Kidney glomerular epithelial cell (primary cell): ENCODE measurements around the gene DNAAF2.
"Not testable (repeated sequence)": the region's sequence is repeated elsewhere in the genome, so short reads cannot be mapped to it uniquely, and the experiment has no call there.

Experiments
- DNase-seq: peaks from one replicate; lab custom pipeline; 2025; lab: John Stamatoyannopoulos, UW

The DNAAF2 gene, protein sequence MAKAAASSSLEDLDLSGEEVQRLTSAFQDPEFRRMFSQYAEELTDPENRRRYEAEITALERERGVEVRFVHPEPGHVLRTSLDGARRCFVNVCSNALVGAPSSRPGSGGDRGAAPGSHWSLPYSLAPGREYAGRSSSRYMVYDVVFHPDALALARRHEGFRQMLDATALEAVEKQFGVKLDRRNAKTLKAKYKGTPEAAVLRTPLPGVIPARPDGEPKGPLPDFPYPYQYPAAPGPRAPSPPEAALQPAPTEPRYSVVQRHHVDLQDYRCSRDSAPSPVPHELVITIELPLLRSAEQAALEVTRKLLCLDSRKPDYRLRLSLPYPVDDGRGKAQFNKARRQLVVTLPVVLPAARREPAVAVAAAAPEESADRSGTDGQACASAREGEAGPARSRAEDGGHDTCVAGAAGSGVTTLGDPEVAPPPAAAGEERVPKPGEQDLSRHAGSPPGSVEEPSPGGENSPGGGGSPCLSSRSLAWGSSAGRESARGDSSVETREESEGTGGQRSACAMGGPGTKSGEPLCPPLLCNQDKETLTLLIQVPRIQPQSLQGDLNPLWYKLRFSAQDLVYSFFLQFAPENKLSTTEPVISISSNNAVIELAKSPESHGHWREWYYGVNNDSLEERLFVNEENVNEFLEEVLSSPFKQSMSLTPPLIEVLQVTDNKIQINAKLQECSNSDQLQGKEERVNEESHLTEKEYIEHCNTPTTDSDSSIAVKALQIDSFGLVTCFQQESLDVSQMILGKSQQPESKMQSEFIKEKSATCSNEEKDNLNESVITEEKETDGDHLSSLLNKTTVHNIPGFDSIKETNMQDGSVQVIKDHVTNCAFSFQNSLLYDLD

DNA sequence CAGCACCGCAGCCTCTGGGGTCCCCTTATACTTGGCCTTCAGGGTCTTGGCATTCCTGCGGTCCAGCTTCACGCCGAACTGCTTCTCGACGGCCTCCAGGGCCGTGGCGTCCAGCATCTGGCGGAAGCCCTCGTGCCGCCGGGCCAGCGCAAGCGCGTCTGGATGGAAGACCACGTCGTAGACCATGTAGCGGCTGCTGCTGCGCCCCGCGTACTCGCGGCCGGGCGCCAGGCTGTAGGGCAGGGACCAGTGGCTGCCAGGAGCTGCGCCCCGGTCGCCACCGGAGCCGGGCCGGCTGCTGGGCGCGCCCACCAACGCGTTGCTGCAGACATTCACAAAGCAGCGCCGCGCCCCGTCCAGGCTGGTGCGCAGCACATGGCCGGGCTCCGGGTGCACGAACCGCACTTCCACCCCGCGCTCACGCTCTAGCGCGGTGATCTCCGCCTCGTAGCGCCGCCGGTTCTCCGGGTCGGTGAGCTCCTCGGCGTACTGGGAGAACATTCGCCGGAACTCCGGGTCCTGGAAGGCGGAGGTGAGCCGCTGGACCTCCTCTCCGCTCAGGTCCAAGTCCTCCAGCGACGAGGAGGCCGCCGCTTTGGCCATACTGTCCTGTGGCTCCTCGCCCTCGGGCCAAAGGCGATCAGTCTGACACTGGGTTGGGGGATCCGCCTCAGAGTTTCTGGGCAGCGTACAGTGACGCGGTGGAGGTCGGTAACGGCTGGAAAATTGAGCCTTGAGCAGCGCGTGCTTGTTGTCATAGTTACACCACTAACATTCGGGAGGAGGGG, at the start of gene DNAAF2:
TSS of gene DNAAF2 (minus strand) at position 698 of the 788 bp plus-strand sequence. CDS start at position 603, 95 bp downstream.
- DNase-seq, result peak; percentile 57

DNA sequence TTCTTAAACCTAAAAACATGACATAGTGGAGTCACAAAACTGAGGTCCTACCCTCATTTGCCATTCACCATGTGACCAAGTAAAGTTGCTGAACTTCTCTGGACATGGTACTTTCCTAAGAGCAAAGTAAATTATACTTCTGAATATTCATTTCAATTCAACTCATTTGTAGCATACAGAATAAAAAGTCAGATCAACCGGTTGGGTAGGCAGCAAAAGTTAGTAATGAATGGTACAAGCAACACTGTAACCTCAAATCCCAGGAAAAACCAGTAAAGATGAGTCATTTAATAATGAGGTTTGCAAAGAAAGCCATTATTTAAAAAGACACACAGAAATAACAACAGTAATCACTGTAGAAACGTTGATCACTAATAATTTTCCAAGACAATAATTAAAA, 44.2 kb upstream of the DNAAF2 start:
- peak; percentile 15 for DNase-seq

DNA sequence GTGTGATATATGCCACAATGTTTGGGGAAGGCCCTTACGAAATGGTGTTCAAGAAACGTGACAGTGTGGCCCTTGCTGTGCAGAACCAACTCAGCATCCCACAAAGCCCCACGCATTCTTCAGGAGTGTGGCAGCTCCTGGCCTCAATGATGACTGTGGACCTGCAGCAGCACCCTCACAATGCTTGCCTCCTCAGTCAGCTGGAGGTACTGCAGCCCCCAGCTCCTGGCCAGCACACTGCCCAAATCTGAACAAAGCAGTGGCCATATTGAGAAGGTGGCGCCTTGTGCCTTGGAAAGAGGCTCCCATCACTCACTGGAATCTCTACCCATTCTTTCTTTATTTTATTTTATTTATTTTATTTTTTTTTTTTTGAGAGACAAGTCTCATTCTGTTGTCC, 42.6 kb upstream of the DNAAF2 start:
- DNase-seq, result no peak

DNA sequence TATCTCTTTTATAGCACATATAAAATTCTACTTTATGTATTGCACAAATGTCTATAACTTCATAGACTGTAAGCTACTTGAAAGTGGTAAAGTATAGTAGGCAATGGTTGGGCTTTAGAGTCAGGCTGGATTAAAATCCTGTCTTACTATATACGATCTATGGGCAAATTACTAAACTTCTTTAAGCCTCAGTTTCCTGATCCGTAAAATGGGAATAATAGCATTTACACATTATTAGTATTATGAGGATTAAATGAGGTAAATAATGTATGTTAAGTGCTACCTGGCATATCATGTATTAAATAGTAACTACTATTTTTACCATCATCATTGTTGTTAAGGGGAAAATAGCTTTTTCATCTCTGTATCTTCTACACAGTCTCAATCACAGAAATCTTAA, 38.5 kb upstream of the DNAAF2 start:
- no peak for DNase-seq

DNA sequence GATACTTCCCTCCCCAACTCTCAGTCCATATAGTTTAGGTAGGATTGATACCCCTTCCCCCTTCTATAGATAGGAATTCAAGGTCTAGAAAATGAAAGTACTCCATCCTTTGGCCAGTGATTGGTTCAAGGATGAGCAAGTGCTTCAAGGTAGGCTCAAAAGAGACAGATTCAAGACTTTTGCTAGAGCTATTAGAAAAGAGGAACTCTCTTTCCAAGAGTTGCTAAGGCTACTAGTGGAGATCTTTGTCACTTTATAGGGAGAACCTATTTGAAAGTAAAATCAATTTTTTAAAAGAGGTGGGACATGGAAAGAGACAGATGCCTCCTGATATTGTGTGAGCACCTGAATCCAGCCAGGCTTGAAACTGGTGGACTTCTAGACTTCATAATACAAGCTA, 35.4 kb upstream of the DNAAF2 start:
- no peak for DNase-seq

DNA sequence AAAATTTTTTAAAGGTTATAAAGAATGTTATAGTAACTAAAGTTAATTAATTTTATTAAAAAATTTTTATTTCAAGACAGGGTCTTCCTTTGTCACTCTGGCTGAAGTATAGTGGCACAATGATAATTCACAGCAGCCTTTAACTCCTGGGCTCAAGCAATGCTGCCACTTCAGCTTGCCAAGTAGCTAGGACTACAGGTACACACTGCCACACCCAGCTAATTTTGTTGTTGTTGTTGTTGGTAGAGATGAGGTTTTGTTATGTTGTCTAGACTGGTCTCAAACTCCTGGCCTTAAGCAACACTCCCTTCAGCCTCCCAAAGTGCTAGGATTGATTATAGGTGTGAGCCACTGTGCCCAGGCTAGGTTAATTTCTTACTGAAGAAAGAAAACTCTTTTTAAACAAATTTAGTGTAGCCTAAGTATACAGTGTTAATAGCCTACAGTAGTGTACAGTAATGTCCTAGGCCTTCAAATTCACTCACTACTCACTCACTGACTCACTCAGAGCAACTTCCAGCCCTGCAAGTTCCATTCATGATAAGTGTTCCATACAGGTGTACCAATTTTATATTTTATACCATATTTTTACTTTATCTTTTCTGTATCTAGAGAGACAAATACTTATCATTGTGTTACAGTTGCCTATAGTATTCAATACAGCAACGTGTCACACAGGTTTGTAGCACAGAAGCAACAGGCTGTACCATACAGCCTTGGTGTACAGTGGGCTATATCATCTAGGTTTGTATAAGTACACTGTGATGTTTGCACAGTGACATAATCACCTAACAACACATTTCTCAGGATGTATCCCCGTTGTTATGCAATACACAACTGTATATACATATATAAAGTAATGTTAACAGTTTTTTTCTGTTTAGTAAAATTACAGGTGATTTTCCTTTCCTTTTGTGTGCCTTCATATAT, 24.7 kb upstream of the DNAAF2 start:
- no peak for DNase-seq

DNA sequence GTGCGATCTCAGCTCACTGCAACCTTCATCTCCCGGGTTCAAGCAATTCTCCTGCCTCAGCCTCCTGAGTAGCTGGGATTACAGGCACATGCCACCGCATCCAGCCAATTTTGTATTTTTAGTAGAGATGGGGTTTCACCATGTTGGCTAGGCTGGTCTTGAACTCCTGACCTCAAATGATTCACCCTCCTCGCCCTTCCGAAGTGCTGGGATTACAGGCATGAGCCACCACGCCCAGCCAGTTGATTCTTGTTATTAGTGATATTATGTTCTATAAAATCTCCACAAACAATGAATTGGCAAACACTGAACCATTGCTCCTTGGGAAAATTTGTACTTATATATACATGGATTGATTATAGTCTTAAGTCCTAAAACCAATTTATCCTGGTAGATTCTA, 22.5 kb upstream of the DNAAF2 start:
- DNase-seq, result not testable (repeated sequence)

DNA sequence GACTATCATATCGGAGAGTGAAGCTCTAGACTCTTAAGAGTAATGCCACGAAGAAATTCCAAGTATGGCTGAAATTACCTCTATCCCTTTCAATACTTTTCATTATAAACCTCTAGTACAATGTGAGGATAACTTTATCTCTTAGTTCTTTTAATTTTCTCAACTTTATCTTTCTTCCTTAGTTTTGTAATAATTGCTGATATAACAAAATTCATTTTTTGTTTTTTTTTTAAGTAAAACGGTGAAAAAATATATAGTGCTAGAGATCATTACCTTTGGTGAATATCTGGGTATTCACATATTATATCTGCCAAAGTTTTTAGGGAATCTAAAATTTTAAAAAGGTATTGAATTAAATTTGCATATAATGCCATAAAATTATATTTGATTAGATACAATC, 19.5 kb upstream of the DNAAF2 start:
- no peak for DNase-seq

DNA sequence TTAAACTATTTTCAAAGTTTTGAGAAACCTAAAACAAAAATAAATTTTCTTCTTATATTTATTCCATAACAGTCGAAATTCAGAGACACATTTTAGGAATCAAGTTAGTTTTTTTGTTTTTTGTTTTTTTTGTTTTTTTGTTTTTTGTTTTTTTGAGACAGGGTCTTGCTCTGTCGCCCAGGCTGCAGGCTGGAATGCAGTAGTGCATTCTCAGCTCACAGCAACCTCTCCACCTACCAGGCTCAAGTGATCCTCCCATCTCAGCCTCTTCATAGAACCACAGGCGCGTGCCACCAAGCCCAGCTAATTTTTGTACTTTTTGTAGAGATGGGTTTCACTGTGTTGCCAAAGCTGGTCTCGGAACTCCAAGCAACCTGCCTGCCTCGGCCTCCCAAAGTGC, 18.5 kb upstream of the DNAAF2 start:
- DNase-seq, result no peak

DNA sequence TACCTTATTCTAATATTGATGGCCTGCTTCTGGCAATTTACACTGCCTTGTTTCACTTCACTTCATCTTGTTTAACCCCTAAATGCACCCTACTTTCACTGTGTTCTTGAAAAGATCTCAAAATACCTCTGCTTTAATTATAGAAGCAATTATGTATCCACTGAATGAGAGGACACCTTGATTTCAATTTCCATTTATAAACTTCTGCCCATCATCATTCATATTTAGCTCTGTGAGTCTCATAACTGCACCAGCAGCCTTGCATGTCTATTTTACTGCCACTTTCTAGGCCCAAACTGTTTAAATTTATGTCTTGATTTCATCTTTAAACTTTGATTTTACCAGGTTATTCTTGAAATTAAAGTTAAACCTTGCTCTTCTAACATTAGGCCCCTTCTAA, 7.1 kb upstream of the DNAAF2 start:
- no peak for DNase-seq

DNA sequence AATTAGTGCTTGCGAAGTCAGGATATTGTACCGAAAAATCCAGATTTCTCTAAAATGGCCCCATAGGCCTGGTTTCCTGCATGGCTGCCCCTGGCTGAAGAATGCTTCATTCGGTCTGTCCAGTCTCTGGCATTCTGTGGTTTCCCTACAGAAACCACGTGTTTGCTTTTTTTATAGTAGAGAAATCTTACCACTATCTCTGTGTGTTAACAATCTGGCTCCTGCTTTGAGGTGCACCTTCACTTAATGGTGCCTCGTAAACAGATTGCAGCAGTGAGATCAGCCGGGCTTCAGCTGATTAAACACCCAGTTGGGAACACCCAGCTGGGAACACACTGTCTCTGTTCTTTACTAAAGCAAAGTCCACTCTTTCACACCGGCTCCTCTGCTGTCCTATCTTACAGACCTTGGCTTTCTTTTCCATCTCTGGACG, 6.7 kb upstream of the DNAAF2 start:
- peak; percentile 17 for DNase-seq

DNA sequence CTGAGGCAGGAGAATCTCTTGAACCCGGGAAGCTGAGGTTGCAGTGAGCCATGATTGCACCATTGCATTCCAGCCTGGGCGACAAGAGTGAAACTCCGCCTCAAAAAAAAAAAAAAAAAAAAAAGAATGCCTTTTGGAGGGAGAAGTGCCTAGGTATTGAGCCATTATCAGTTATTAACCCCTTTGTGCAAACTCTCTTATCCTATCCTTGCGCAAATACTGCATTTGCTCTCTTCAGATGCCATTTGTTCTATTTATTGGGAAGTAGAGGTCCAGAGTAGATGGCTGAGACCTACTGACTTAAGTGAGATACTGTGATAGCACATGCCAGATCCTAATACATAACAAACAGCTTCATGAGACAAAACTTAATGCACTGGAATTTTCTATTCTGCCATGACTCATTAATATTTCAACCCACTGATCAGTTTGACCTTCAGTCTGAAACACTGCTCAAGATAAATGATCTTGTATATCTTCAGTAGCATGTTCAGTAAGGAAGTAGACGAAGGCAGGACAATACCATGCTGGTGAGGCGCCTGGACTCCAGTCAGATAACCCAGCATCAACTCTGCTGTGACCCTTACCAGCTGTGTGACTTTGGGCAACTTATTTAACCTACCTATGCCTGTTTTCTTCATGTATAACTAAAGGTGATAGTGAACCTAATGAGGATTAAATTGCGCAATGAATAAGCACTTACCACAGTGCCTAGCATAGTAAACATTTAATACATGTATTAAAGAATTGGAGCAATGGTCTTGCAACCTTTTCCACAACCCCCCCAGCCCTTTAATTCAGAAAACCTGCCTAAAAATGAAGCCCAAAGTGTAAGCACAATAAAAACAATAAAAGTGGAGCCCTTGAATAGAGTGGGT, 5.7 kb upstream of the DNAAF2 start:
- no peak for DNase-seq

DNA sequence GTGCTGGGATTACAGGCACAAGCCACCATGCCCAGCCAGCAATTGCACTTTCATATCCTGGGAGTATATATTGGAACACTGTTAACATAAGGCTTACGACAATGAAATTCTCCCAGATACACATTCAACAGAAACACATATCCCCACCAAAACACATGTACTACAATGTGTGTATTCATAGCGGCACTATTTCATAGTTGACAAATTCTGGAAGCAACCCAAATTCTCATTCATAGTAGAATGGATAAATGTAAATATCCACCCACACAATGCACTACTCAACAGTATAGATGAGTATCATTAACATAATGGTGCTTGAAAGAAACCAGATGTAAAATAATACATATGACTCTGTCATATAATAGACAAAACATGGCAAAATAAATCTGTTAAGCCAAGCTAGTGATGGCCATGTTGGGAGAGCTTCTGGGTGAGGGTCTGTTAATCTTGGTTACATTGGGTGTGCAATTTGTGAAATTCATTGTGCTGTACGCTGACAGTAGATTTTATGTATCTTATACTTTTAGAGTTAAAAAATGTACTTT, 2.6 kb upstream of the DNAAF2 start:
- DNase-seq, result no peak

DNA sequence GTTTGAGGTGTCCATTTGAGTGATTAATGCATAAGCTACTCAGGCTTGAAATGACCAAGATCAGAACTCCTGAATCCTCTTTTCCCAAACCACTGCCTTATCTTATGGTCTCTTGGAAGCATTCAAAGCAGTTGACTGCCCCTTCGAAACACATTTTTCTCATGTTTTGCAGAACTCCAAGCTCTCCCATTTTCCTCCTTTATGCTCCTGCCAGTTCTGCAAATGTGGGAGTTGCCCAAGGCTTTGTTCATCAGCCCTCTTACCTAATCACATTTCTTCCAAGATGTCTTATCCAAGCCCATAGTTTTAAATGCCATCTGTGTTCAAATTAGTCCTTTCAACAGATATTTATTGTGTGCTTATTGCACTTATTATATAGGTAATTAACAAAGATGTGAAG, 1.8 kb upstream of the DNAAF2 start:
- DNase-seq, result no peak

DNA sequence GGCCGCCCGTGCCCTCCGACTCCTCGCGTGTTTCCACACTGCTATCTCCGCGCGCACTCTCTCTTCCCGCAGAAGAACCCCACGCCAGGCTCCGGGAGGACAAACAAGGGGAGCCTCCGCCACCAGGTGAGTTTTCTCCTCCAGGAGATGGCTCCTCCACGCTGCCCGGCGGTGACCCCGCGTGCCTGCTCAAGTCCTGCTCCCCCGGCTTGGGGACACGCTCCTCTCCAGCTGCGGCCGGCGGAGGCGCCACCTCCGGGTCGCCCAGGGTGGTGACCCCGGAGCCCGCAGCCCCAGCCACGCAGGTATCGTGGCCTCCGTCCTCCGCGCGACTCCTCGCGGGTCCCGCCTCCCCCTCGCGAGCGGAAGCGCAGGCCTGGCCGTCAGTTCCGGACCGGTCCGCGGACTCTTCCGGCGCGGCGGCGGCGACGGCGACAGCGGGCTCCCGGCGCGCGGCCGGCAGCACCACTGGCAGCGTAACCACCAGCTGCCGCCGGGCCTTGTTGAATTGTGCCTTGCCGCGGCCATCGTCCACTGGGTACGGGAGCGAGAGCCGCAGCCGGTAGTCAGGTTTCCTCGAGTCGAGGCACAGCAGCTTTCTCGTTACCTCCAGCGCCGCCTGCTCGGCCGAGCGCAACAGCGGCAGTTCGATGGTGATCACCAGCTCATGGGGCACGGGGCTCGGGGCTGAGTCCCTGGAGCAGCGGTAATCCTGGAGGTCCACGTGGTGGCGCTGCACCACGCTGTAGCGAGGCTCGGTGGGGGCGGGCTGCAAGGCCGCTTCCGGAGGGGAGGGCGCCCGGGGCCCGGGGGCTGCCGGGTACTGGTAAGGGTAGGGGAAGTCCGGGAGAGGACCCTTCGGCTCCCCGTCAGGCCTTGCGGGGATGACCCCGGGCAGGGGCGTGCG, 1.2 kb downstream of the DNAAF2 start:
- peak; percentile 88 for DNase-seq

DNA sequence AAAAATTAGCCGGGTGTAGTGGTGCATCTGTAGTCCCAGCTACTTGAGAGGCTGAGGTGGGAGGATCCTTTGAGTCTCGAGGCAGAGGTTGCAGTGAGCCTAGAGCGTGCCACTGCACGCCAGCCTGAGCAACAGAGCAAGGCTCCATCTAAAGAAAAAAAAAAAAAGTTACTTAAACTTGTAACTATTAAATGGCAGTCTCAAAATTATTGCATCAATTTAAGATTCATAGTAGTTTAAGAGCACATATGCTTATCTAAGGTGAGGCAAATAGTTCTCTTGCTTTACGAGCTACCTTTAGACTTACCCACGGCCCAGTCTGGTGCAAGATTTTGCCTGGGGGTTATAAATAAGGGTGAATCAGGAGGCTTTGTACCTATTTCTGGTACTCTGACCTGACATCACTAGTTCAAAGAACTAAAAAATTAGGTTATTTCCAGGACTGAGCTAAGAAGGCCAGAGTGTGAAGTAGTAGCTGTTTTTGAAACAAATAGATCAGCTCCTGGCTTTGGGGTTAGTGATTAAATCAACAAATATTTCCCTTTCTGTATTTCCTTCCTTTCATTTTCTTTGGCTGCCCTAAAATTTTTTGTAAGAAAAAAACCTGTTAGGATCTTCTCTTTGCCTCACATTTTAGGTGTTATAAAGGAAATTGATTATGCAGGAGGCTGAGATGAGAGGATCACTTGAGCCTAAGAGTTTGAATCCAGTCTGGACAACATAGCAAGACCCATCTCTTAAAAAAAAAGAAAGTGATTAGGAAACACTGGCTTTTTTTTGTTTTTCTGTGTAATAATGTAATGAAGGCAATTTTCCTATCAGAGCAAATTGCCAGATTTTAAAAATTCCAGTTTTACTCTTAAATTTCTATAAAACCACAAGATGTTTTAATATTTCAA, 10.9 kb downstream of the DNAAF2 start:
- no peak for DNase-seq

DNA sequence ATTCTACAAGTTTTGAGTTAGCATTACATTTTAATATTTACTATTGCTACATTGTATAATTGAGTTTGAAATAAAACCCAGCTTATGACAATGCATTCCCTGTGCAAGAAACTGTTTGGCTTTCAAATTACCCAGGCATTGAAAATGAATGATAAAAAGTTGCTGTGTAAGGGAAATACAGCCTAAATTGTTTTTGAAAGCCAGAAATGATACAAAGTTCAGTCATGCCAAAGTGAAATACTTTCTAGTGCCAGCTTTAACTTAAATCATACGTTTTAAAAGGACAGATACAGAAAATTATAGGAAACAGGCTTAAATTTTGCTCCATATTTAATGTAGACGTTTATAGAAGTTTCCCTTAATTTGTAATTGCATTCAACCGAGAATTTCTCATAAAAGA, 11.7 kb downstream of the DNAAF2 start:
- no peak for DNase-seq
